IgD-negative memory B cell (primary cell): ENCODE measurements around the gene FOLR2. TPM values are rescaled to one million over a fixed set of nuclear protein-coding genes. Genes with fewer than 3 reads are reported as not detected.
A peak's percentile ranks its signal among the peaks of the same experiment; 100 is the strongest.

ENCODE experiments used
- H3K27ac Mint-ChIP-seq, 3 donors: one replicate each; pipeline ENCODE4 v1.8.0; 2020 to 2022; ENCODE audit warnings: mild to moderate bottlenecking in 3 of 3, mixed read lengths in 3 of 3, moderate library complexity in 1 of 3
- H3K27me3 Mint-ChIP-seq: one replicate; pipeline ENCODE4 v1.8.0; 2021; ENCODE audit warnings: mixed read lengths
- H3K36me3 Mint-ChIP-seq: one replicate; pipeline ENCODE4 v1.8.0; 2020; ENCODE audit warnings: mild to moderate bottlenecking, mixed read lengths
- H3K4me1 Mint-ChIP-seq, 3 donors: one replicate each; pipeline ENCODE4 v1.8.0; 2020 to 2022; ENCODE audit warnings: mixed read lengths in 3 of 3, mild to moderate bottlenecking in 1 of 3
- H3K4me3 Mint-ChIP-seq, 4 donors: one replicate each; pipeline ENCODE4 v1.8.0; 2020 to 2022; ENCODE audit warnings: mild to moderate bottlenecking in 4 of 4, mixed read lengths in 4 of 4, moderate library complexity in 3 of 4
- H3K9me3 Mint-ChIP-seq, 3 donors: one replicate each; pipeline ENCODE4 v1.8.0; 2020 to 2021; ENCODE audit warnings: mixed read lengths in 3 of 3, mild to moderate bottlenecking in 1 of 3
- polyA plus RNA-seq: library from polyadenylated mRNA; unstranded; fragments of 300-500 nt; fragmentation: Illumina TruSeq; gene quantifications from one replicate; pipeline ENCODE4 v1.2.3, GENCODE V29; 2021

FOLR2 gene
- polyA plus RNA-seq, 1 donor from 2014 or later, result 16.1 TPM

DNA sequence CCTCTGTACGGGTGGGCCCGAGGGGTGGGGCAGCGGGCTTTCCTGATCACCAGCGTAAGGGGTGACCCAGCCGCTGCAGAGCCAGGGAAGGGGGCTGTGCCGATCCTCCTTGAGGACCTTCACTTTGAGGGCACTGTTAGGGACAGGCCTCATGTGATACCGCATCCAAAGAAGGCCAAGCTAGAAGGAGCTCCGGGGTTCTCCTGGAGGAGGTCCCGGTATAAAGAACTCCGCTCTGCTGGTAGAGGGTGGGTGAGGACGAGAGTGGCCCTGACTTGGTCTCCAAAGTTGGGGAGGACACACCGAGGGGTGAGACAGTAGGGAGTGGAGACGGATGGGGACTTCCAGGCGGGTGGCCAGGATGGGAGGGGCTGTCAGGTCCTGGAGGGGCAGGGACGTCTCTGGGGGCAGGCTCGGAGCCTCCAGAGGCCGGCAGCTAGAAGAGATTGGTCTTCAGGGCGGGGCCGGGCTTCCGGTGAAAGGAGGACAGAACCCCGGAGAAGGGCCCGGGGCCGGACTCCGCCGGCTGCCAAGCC lies 22.8 kb downstream of the FOLR2 start:
- Mint-ChIP-seq H3K4me3 (peak overlapping the region; percentile 6 to 86 (median 59)), H3K27me3 (peaks cover 40% of the 10 kb centered on the region), H3K4me1 (peaks cover 9 to 15% (median 12%) of the 10 kb centered on the region in 3 donors), H3K27ac (no peak overlapping the region), H3K9me3 (peaks cover 0 to 3% (median 0%) of the 10 kb centered on the region in 3 donors), H3K36me3 (no peaks in the 10 kb centered on the region)

DNA sequence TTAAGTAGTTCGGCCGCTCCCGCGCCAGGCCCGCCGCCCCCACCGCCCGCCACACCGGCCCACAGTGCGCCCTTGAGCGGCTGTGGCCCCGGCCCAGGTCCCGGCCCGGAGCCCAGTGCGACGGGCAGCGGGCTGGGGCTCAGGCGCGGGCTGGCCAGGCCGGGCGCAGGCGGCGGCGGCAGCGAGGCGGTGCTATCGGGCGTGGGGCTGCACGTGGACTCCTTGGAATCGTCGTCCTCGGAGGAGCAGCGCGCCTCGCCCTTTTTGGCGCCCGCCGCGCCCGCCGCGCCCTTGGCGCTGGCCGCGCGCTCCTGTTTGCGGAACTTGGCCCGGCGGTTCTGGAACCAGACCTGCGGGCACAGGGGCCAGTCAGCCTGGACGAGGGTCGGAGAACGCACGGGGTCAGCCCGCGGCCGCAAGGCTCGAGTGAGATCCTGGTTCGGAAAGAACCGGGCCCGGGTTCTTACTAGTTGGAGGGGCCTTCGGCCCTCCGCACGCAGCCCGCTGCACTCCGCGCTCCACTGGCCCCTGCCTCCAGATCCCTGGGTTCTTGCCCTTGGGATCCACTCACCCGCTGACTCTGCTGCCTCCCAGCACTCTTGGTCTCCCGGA lies 23.4 kb downstream of the FOLR2 start:
- H3K27me3 Mint-ChIP-seq, result peaks cover 46% of the 10 kb centered on the region
- H3K27ac Mint-ChIP-seq, result peak overlapping the region in 1 of 3 donors; percentile 84
- peaks cover 9 to 19% (median 17%) of the 10 kb centered on the region in 3 donors for H3K4me1 Mint-ChIP-seq
- H3K9me3 Mint-ChIP-seq, result peaks cover 0 to 3% (median 0%) of the 10 kb centered on the region in 3 donors
- peak overlapping the region; percentile 60 to 93 (median 84) for H3K4me3 Mint-ChIP-seq
- peaks cover 3% of the 10 kb centered on the region for H3K36me3 Mint-ChIP-seq

DNA sequence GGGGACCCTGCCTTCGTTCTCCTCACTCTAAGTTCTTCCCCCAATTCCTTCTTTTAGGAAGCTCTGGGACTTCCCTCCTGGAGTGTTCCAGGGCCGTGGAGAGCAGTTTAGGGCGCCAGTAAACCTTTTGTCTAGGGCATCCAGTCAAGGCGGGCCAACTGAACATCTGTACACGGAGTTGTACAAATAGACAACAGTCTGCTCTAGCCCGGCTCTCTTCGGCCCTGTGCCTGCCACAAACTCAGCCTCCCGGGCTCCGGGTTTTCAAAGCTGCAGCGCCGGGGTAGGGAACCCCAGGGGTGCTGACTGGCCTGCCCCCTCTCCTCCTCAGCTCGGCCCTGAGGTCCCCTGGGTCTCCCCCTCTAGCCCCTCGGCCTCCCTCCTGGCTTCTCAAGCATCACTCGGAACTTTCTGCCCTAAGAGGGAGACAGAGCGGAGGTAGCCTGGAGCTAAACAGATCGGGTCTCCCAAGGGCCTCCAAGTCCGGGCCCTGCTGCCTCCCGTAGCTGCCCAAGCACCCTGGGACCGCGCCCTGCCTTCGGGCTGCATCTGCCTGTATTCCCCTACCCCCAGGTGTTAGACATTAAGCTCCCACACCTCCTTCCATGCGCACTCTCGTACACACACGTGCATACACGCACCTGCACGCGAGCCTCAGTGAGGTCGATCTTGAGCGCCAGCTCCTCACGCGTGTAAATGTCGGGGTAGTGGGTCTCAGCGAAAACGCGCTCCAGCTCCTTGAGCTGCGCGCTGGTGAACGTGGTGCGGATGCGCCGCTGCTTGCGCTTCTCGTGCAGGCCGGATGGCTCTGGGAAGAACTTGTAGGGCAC lies 24.1 kb downstream of the FOLR2 start:
- peaks cover 3% of the 10 kb centered on the region for H3K36me3 Mint-ChIP-seq
- H3K27ac Mint-ChIP-seq, result peak overlapping the region in 1 of 3 donors; percentile 84
- peak overlapping the region; percentile 60 to 93 (median 84) for H3K4me3 Mint-ChIP-seq
- H3K27me3 Mint-ChIP-seq, result peaks cover 46% of the 10 kb centered on the region
- peaks cover 9 to 19% (median 17%) of the 10 kb centered on the region in 3 donors for H3K4me1 Mint-ChIP-seq
- peaks cover 0 to 3% (median 0%) of the 10 kb centered on the region in 3 donors for H3K9me3 Mint-ChIP-seq

DNA sequence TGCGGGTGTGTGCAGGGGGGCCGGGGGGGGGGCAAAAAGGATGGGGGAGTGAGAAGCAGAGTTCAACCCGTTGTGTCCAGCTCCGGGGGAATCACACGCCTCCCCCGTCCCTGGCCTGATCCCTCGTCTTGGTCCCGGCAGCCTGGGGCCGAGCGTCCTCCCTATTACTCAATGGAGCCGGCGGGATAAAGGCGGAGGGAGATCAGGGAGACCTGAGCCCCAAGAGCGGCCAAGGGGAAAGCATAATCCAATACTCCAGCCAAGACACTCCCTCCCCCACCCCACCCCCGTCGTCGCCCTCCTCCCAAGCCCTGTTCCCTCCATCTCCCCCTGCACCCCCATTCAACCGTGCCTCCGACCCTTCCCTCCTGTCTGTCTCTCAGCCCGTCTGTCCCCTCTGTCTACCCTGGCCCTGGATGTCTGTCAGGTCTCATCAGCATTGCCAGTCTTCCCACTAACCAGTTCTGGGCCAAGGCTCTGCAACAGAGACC lies 24.7 kb downstream of the FOLR2 start:
- H3K4me1 Mint-ChIP-seq, result peaks cover 9 to 19% (median 17%) of the 10 kb centered on the region in 3 donors
- peaks cover 0 to 3% (median 0%) of the 10 kb centered on the region in 3 donors for H3K9me3 Mint-ChIP-seq
- peak overlapping the region in 2 of 4 donors; percentile 34 to 68 for H3K4me3 Mint-ChIP-seq
- H3K36me3 Mint-ChIP-seq, result peaks cover 3% of the 10 kb centered on the region
- H3K27ac Mint-ChIP-seq, result no peak overlapping the region
- H3K27me3 Mint-ChIP-seq, result peaks cover 46% of the 10 kb centered on the region

DNA sequence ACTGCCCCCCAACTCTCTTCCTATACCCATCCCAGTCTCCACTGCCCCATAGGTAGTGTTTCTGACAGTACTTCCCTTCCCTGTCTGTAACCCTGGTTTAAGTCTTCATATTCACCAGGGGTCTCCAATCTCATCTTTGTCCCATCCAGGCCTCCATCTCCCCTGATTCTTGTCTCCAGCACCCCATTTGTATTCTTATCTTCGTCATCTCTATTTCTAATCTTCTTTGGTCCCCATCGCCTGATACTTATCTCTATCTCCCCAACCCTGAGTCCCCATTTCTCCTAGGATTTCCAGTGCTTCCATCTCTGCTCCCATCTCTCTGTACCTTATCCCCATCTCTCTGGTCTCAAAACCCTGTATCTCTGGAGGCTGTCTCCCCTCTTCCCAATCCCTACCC lies 25.5 kb downstream of the FOLR2 start:
- Mint-ChIP-seq H3K27me3 (peaks cover 46% of the 10 kb centered on the region), H3K4me1 (peaks cover 5 to 19% (median 17%) of the 10 kb centered on the region in 3 donors), H3K9me3 (peaks cover 0 to 3% (median 0%) of the 10 kb centered on the region in 3 donors), H3K36me3 (peaks cover 3% of the 10 kb centered on the region), H3K4me3 (peak overlapping the region in 1 of 4 donors; percentile 24), H3K27ac (peak overlapping the region in 1 of 3 donors; percentile 57)

DNA sequence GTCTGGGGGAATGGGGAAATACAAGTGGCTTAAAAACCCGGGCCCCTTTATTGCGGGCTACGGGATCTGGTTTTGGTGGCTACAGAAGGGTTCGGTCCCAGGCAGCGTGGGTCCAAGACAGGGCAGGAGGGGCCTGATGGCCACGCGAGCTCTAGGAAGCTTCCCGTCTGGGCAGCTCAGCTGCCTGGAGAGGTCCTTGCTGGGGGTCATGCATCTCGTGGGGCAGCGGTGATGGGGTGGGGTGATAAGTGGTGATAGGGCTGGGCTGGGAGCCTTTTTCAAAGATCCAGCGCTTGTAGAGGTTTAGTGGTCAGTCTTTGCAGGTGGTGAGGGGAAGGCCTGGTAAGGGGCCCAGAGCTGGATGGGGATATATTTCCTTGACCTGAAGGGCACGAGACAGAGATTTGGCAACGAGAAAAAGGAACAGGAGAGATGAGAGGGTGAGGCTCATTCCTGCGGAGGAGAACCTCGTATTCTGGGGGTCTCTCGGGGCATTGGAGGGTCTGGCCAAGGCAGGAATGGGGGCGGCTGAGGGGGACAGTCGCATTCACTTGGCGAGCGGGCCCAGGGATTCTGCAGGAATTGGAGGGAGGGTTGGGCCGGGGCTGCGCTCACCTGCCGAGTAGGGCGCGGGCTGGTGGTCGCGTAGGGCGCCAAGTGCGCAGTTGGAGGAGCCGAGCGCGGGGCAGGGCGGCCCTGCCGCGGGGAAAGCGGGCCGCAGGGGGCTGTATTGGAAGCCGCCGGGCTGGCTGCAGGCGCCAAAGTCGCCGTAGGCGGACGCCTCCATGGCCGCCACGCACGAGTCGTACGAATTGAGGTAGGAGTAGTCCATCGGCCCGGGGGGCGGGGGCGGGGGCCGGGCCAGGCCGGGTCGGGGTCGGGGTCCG lies 26.8 kb downstream of the FOLR2 start:
- Mint-ChIP-seq H3K27me3 (peaks cover 46% of the 10 kb centered on the region), H3K9me3 (peaks cover 0 to 3% (median 0%) of the 10 kb centered on the region in 3 donors), H3K4me1 (peaks cover 5 to 19% (median 17%) of the 10 kb centered on the region in 3 donors), H3K36me3 (peaks cover 3% of the 10 kb centered on the region), H3K4me3 (peak overlapping the region in 2 of 4 donors; percentile 72 to 73), H3K27ac (peak overlapping the region in 1 of 3 donors; percentile 68)

DNA sequence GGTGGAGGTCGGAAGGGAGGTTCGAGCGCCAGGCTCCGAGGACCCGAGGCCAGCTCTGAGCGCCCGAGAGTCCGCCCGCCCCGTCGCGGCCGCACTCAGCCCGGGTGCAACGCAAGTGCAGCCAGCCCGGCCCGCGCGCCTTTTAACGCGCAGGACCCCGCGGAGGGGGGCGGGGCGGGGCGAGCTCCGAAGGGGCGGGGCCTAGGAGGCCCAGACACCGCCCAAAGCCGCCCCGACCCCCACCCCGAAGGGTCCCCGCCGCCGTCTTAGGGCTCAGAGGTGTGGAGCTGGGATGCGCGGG lies 27.4 kb downstream of the FOLR2 start, which contains the start of gene PHOX2A:
TSS of gene PHOX2A (minus strand) at position 117 of the 301 bp plus-strand sequence. CDS start 172 bp downstream, outside the sequence.
- peaks cover 3% of the 10 kb centered on the region for H3K36me3 Mint-ChIP-seq
- H3K27me3 Mint-ChIP-seq, result peaks cover 43% of the 10 kb centered on the region
- peak within 1 kb of the TSS in 1 of 3 donors; percentile 68 for H3K27ac Mint-ChIP-seq
- H3K4me1 Mint-ChIP-seq, result peaks cover 5 to 19% (median 17%) of the 10 kb centered on the region in 3 donors
- H3K4me3 Mint-ChIP-seq, result peak within 1 kb of the TSS in 2 of 4 donors; percentile 72 to 73
- peaks cover 0 to 3% (median 0%) of the 10 kb centered on the region in 3 donors for H3K9me3 Mint-ChIP-seq

DNA sequence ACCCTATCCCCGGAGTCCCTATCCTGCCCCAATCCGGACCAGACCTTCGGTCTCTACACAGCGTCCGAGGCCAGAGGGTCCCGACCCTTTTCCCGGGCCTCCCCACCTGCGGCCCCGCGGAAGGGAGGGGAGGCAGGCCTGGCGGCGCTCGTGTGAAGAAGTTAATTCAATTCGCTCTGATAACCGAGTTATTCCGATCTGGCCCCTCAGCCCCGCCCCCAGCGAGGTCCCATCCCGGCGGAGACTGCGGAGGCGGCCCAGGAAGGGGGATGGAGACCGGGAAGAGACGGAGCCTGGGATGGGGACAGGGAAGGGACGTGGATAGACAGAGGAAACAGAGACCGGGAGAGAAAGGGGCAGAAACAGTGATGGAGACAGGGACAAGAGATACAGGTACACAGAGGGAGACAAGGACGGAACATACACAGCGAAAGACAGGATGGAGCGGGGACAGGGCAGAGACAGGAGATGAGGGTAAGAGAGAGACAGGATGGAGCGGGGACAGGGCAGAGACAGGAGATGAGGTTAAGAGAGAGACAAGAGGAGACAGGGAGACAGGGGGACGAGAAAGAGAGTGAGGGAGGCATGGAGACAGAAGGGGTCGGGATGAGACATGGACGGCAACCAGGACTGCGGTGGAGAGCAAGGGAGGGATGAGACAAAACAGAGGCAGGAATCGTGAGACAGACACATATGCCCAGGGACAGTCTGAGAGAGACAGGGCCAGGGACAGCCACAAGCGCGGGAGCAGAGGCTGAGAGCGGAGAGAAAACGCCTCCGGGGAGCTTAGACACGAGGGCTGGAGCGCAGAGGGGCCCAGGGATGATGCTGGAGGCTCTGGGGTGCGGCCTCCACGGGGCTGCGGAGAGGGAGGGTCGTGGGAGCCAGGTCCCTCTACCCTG lies 28.0 kb downstream of the FOLR2 start:
- peaks cover 37% of the 10 kb centered on the region for H3K27me3 Mint-ChIP-seq
- H3K27ac Mint-ChIP-seq, result no peak overlapping the region
- H3K4me3 Mint-ChIP-seq, result peak overlapping the region in 1 of 4 donors; percentile 58

DNA sequence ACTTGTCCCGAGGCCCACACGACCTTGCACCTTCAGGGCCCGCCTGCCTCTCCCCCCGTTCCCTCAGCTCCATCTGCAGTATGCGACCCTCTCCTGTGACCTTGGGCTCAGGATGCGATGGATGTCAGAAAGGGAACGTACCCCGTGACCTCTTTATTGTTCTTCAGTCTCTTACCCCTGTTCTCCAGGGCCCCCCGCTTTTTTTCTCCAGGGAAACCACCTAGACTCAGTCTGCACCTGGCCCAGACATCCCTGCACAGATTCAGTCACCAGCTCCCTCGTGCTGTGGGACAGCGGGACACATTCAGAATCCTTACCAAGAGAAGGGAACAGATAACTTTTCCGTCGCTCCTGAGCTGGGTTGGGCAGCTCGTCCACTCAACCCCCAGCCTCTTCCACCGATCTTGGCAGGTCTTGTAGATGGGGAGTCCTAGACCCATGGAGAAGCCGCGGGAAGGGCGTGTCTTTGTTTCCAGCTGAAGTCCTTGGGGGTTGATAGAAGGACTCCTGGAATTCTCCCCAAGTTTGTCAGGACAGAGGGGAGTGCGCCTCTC lies 28.7 kb downstream of the FOLR2 start:
- H3K4me1 Mint-ChIP-seq, result peaks cover 3 to 15% (median 14%) of the 10 kb centered on the region in 3 donors
- H3K9me3 Mint-ChIP-seq, result peaks cover 0 to 3% (median 0%) of the 10 kb centered on the region in 3 donors
- peaks cover 3% of the 10 kb centered on the region for H3K36me3 Mint-ChIP-seq
- no peak overlapping the region for H3K27ac Mint-ChIP-seq
- no peak overlapping the region for H3K4me3 Mint-ChIP-seq
- H3K27me3 Mint-ChIP-seq, result peaks cover 39% of the 10 kb centered on the region

More for the DNA sequence above, 28.0 kb downstream of the FOLR2 start:
- H3K36me3 Mint-ChIP-seq, result peaks cover 3% of the 10 kb centered on the region
- peaks cover 0 to 3% (median 0%) of the 10 kb centered on the region in 3 donors for H3K9me3 Mint-ChIP-seq
- H3K4me1 Mint-ChIP-seq, result peaks cover 5 to 17% (median 15%) of the 10 kb centered on the region in 3 donors

DNA sequence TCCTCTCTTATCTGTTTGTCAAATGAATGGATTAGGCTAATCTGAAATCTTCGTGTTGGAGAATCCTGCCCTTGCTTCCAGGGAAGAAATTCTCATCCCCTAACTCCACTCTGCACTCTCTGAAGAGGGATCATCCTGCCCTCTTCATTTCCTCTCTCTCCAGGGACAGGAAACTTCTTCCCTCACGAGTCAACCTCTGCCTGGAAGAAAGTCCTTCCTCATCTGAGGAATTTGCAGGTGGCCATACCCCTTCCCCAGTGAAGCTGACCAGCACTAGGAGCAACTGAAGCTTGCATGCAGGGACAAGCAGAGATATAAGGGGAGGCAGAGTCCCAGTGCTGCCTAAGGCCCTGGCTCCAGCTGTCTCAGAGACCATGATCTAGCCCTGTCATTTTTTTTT lies 31.0 kb downstream of the FOLR2 start:
- H3K36me3 Mint-ChIP-seq, result peaks cover 3% of the 10 kb centered on the region
- no peak overlapping the region for H3K27ac Mint-ChIP-seq
- H3K9me3 Mint-ChIP-seq, result no peaks in the 10 kb centered on the region
- H3K4me1 Mint-ChIP-seq, result peaks cover 0 to 7% (median 6%) of the 10 kb centered on the region in 3 donors
- peaks cover 23% of the 10 kb centered on the region for H3K27me3 Mint-ChIP-seq
- no peak overlapping the region for H3K4me3 Mint-ChIP-seq

DNA sequence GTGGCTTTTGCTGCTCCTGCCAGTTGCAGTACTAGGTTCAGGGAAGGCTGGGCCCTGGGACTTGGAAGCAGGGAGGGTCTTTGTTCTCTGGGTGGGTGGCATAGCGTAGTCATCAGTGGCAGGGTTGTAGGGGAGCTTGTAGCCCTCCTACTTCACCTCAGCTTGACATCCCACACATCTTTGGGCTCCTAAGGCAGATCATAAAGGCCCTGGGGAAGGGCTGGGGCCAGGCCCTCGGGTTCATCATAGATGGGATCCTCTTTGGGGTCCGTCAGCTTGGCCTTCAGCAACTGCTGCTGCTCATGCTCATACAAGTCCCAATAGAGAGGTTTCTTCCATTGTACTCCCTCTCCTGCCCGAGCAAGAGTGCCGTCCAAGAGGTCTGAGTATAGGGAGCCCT lies 33.4 kb downstream of the FOLR2 start:
- peaks cover 11% of the 10 kb centered on the region for H3K27me3 Mint-ChIP-seq
- H3K4me1 Mint-ChIP-seq, result peaks cover 0 to 1% (median 0%) of the 10 kb centered on the region in 3 donors
- H3K9me3 Mint-ChIP-seq, result no peaks in the 10 kb centered on the region
- no peak overlapping the region for H3K27ac Mint-ChIP-seq
- no peaks in the 10 kb centered on the region for H3K36me3 Mint-ChIP-seq
- H3K4me3 Mint-ChIP-seq, result peak overlapping the region in 1 of 4 donors; percentile 72

DNA sequence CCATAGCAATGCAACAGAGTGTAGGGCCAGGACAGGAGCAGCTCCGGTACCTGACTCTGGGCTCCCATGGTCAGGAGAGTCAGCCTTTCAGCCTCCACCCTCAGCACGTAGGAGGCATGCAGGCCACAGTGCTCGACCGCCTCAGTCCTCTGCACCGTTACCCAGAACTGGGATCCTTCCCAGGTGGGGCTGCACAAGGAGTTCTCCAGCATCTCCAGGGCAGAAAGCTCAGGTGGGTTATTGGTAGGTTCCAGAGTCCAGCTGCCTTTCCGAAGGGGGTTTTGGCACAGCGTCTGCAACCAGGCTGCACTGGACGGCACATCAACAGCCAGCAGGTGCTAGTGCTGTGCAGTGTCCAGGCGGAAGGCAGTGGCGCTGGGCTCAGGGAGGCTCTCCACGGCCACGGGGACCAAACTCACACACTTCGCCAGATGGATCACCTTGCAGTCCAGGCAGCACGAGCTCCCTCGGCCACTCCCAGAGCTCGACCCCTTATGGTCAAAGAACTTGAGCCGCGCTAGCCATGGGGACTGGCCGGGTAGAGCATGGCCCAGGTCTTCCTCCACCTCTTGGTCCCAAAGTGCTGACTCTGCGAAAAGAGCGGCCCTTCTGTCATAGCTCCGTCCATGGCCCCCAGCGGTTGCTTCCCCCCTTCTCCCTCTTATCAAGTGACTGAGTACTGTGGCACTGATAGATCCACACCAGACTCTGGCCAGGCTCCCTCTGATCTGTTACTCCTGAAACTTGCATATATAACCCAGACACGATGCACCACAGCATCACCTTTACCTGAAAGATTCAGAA lies 34.3 kb downstream of the FOLR2 start:
- Mint-ChIP-seq H3K9me3 (no peaks in the 10 kb centered on the region), H3K27me3 (peaks cover 11% of the 10 kb centered on the region), H3K27ac (no peak overlapping the region), H3K4me1 (peaks cover 0 to 2% (median 1%) of the 10 kb centered on the region in 3 donors), H3K4me3 (no peak overlapping the region), H3K36me3 (no peaks in the 10 kb centered on the region)
